Measurements from ENCODE around the gene MSRB1.

MSRB1 gene

DNA sequence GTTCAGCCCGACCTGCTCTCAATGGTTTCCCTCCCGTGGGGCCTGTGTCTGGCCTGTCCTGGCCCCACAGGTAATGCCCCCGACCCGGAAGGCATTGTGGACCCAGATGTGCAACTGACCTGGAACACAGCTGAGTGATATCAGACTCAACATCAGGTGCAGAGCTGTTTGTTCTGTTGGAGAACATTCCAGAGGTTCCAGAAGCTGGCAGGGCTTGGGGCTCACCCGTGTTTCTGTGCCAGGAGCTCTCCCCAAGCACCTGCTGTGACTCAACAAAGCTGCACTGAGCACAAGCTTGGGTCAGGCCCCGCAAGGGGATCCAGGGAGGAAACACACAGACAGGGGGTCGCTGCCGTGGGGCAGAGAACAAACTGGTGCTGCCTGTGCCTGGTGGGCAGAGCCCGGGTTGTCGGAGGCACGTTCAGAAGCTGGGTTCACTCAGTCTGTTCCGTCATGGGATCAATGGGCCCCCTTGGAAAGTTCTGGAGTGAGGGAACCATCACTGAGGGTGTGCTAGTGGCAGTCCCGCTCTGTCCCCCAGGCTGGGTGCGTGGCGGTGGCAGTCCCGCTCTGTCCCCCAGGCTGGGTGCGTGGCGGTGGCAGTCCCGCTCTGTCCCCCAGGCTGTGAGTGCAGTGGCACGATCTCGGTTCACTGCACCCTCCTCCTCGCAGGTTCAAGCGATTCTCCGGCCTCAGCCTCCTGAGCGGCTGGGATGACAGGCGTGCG lies 46.9 kb downstream of the MSRB1 start:
- no peak for DNase-seq

DNA sequence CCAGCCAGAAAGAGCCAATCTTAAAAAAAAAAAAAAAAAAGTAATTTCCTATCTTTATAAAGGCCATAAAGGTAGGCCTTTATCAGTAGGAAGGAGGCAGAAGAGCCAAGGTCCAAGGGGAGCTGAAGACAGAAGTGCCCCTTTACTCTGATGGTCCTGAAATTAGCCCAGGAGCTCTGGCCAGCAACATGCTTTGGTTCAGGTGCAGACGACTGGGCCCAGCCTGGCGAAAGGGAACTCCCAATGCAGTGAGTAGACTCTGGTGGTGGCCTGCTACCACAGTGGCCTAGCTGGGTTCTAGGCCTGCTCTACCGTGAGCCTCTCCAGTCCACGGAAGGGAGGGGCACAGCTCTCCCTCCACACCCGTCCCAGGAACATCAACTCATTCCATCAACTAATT lies 47.9 kb downstream of the MSRB1 start:
- DNase-seq = no peak

DNA sequence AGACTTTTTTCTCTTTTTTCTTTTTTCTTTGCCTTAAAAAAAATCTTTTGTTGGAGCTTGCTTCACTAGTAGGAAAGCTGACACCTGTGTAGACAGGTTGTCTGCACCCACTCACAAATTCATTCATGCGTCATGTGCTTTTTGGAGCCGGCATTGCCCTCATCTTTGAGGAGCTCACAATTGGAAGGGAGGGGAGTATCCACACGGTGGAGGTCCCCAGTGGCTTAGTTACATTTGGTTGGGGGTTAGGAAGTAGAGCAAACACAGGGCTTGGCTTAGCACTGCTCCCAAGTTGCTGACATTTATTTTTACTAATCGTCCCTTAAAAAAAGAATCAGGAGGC lies 52.3 kb downstream of the MSRB1 start:
- DNase-seq = no peak

DNA sequence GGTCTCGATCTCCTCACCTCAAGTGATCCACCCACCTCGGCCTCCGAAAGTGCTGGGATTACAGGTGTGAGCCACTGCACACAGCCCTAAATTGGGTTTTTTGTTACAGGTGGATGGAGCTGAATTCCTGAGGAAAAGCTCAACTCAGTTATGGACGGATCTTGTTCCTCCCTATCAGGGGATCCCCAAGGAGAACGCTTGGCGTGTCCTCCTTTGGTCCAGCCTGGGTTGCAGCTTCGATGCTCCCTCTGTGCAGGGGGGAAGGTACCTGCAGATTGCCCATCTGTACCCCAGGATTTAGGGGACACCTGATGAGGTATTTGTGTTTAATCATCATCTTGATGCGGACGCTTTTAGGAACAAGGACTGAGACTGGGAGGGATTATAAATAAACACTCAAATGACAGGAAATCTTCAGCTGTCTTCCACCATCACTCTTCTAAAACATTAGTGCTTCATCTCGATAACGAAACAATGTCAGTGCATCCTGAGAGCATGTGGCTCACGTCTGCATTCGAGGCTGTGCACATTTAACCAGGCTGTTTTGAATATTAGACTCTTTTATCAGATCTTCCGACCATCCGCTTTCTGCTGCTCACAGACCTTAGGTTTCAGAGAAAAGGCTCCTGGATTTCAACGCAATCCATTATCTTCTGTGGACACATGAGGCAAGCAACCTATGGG lies 52.8 kb downstream of the MSRB1 start:
- DNase-seq = no peak

Data from activated CD4-positive, alpha-beta T cell treated with anti-CD3 and anti-CD28 coated beads for 4 hours (primary cell).